GM19025 (cell line): ENCODE measurements around the gene BCAT1.
"Not testable (repeated sequence)": the region's sequence is repeated elsewhere in the genome, so short reads cannot be mapped to it uniquely, and the experiment has no call there.

Experiments used
- ATAC-seq: cut with Tn5 transposase; IDR thresholded peaks from one replicate; pipeline ENCODE4 v1.9.1; 2021; ENCODE audit warnings: mild to moderate bottlenecking, low read depth, moderate library complexity; ENCODE audit not compliant: unreplicated experiment

Gene BCAT1

DNA sequence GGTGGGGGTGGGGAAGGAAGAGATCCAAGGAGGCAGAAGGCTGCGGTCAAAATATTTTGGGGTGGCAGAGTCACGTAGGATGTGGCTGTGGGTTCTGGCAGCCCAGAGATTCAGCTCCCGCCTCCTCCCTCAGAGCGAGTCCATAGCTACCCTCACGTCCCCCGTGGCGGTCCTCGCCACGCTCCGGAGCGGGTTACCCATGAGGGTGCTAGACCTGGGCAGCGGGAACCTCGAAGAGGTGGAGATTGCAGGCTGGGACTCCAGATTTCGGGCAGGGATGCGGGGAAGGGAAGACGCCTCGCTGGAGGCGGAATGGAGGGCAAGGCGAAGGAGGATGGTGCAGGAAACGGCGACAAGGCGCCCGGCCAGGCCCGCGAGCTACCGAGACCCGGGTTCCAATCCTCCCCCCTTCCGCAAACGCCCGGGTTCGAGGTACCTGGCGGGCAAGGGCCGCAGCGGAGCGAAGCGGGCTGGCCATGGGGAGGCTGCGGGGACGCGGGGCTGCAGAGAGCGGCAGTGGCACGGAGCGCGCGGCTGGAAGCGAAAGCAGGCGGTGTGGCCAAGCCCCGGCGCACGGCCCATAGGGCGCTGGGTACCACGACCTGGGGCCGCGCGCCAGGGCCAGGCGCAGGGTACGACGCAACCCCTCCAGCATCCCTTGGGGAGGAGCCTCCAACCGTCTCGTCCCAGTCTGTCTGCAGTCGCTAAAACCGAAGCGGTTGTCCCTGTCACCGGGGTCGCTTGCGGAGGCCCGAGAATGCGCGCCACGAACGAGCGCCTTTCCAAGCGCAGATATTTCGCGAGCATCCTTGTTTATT lies 46.2 kb downstream of the BCAT1 start:
- ATAC-seq: peak; percentile 60

DNA sequence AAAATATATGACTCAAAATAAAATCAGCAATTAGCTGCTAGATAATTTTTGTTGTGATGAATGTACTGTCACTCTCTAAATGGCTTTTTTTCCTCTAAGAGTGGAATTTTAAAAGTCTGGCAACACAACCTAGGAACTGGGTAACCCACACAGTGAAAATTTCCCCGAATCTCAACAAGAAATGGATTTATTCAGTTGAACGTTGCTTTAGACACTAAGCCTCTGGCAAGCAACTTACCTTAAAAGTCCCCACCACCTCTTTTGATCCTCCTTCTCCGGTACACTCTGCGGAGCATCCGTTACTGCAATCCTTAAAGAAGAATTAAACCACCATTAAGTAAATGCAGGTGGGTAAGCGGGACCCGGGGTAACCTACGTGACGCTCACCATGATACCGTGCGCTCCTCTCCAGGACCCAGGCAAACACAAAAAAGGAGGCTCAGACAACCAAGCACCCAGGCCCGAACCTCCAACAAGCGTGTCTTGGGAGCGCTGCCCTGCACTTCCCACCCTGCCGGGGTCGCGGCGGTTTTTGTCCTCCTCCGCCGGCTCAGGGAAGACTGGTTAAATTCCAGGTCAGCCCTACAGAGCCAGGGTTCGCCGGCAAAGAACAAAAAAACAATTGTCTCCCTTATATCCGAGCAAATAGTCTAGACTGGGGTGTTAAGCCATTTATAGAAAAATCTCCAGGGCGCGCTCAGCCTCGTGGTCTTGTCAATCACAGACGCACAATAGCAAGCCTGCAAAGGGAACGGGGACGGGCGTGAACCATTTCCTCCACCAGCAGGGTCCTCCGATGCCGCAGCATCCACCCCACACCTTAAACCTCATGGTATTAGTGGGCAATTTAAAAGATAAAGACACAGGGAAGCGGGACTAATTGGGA lies 47.1 kb downstream of the BCAT1 start:
- no peak for ATAC-seq

DNA sequence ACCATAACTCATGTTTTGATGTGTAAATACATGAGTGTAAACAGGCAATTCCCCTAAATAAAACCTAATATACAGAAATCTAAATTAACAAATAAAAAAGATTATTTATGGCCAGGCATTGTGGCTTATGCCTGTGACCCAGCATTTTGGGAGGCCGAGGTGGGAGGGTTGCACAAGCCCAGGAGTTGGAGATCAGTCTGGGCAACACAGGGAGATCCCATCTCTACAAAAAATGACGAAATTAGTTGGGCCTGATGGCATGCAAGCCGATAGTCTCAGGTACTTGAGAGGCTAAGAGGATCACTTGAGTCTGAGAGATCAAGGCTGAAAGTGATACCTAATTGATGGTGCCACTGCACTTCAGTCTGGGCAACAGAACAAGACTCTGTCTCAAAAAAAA lies 48.7 kb downstream of the BCAT1 start:
- ATAC-seq: no peak

DNA sequence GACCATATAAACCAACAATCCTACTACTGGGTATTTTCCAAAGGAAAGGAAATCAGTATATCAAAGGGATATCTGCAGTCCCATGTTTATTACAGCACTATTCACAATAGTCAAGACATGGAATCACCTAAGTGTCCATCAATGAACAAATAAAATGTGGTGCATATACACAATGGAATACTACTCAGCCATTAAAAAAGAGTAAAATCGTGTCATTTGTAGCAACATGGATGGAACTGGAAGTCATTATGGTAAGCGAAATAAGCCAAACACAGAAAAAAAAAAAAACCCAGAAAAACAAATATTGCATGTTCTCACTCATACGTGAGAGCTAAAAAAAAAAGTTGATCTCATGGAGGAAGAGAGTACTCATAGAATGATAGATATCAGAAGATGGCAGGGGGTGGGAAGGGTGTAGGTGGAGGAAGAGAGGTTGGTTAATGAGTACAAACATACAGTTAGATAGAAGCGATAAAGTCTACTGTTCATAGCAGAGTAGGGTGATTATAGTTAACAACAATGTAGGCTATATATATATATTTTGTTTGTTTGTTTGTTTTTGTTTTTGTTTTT lies 49.3 kb downstream of the BCAT1 start:
- no peak for ATAC-seq

DNA sequence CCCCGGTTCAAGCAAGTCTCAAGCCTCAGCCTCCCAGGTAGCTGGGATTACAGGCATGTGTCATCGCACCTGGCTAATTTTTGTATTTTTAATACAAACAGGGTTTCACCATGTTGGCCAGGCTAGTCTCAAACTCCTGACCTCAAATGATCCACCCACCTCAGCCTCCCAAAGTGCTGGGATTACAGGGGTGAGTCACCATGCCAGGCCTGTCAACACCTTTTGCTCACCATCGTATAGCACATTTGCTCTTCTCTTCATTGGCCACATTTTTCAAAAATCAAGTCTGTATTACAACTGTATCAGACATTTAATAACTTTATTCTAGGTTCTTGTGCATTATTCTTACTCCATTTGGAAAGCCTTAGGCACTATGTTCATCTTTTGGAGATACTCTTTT lies 50.3 kb downstream of the BCAT1 start:
- no peak for ATAC-seq

DNA sequence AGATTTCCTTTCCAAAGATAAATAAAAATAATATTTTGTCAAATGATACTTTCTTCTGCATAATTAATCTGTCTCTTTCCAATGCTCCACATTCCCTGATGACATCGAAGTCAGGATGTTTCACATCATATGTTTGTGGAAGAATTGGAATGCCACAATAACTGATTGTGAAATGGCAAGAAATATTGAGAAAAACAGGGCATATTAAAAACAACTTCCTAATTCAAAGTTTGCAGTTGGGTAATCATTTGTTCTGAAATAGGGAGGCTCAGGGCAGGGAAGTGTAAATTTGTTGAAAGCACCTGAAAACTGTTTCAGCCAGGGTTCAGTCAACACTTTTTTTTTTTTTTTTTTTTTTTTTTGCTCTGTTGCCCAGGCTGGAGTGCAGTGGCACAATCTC lies 50.7 kb downstream of the BCAT1 start:
- no peak for ATAC-seq

DNA sequence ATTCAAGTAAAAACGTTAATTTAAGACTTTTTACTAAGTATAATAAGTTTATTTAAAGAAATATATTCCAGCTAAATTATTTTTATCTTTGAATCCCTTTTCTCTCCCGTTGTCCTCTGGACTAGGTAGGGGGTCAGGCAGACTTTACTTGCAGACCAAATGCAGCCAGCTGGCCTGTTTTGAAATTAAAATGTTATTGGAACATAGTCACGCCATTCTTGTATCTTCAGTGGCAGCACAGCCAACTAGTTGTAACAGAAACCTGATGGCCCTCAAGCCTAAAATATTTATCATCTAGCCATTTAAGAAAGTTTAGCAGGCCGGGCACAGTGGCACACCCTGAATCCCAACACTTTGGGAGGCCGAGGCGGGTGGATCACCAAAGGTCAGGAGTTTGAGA lies 52.7 kb downstream of the BCAT1 start:
- ATAC-seq: no peak

DNA sequence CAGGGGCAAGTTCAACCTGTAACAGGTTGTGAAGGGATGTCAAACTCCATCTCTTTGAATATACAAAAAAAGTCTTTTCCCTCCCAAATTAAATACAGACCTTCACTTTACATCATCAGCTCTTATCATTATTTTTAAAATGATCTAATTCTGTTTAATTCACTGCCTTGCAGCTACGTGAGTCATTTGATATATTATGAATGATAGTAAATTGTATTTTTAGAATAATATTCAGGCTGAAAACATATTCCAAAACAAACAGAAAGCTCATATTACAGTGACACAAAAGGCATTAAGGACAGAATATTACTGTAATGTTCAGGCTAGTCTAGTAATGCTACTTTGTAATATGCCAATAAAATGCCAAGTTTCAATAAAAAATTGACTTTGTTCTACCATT lies 53.3 kb downstream of the BCAT1 start:
- ATAC-seq: no peak

DNA sequence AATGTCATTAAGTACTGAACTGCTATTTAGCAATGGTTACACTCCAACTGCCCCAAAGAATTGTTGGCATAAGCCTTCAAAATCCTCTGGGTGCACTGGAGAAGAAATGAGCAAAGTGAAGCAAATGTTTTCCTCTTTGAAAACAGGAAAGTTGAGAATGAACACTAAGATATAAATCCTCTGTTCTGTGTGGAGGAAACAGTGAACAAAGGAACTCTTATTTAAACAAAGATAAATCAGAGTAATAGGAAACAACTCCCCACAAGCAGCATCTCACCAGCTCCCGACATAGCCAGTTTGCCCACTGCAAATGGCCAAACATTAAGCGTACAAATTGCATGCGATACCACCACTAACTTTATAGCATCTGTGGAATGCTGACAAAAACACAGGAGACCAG lies 54.0 kb downstream of the BCAT1 start:
- ATAC-seq: no peak

DNA sequence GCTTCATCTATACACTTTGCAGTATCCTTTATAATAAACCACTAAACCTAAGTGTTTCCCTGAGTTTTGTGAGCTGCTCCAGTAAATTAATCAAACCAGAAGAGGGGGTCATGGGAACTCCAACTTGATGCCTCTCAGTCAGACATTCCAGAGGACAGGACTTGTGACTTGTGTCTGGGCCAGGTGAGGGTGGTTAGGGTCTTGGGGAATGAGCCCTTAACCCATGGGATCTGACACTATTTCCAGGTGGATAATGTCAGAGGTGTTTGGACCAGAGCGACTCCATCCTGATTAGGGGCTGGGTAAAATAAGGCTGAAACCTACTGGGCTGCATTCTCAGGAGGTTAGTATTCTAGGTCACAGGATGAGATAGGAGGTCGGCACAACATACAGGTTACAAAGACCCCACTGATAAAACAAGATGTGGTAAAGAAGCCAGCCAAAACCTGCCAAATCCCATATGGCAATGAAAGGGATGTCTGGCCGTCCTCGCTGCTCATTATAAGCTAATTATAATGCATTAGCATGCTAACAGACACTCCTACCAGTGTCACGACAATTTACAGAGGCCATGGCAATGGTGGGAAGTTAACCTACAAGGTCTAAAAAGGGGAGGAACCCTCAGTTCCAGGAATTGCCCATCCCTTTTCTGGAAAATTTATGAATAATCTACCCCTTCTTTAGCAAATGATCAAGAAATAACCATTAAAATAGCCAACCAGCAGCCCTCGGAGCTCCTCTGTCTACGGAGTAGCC lies 58.7 kb downstream of the BCAT1 start:
- no peak for ATAC-seq

DNA sequence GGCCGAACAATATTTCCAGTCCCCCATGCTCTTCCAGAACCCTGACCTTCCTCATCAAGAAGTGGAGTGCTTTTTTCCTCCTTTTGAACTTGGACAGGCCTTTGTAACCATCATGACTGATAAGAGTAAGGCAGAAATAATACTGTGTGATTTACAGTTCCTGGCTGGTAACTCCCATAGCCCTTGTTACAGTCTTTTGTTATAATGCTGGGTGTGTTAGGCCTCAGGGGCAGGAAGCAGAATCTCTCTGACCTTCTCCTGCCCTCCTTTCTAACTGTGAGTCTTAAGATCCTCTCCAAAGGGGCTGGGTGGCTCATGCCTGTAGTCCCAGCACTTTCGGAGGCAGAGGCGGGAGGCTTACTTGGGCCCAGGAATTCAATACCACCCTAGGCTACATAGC lies 59.5 kb downstream of the BCAT1 start:
- ATAC-seq: no peak

DNA sequence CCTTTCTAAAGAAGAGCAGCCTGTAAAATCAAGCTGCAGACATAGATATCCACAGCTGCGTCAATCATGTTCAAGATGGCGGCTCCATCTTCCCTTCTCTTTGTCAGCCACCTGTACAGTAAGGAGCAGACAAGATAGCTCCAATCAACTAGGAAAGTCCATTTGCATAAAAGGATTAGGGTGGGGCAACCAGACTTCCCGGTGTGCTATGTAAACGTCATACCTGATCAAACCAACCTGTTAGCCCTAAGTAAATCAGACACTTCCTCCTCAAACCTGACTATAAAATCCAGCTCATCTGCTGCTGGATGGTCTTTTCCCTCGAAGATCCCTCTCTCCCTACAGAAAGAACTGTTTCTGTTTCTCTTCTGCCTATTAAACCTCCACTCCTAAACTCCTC lies 60.1 kb downstream of the BCAT1 start:
- no peak for ATAC-seq

DNA sequence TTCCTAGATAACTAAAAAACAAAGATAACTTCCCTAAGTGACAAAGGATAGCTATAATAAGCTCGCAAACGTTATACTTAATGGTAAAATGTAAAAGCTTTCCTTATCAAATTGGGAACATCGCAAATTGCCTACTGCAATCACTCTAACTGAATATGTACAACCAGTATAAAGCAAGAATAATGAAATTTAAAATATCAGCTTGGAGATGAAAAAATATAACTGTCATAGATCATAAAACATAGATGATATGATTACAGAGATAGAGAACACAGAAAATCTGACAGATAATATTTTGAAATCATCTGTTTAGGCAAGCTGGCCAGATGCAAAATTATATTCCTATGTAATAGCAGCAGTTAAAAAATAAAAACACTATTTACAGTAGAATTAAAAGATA lies 64.0 kb downstream of the BCAT1 start:
- ATAC-seq: no peak

DNA sequence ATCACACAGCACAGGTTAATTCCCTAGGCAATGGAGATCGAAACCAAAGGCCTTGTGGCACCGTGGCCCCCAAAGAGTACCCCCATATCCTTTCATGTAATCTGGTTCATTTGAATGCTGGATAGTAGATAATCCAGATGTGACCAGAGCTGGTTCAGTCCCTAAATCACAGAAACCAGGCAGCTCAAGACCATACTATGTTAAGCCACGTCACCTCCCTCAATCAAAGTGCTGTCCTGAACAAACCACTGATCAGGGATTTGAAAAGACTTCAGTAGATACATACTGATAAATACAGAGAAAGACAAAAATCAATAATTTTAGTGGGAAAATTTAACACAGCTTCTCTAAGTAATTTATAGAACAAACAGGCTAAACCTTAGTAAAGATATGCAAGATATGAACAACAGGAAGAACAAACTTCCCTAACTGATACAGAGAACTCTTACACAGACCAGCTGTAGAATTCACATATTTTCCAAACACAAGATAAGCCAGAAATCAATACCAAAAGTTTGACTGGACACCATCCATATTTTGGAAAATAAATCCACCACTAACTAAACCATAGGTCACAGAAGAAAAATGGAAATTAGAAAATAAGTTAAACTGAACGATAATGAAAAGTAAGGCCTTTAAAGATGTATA lies 67.1 kb downstream of the BCAT1 start:
- no peak for ATAC-seq

DNA sequence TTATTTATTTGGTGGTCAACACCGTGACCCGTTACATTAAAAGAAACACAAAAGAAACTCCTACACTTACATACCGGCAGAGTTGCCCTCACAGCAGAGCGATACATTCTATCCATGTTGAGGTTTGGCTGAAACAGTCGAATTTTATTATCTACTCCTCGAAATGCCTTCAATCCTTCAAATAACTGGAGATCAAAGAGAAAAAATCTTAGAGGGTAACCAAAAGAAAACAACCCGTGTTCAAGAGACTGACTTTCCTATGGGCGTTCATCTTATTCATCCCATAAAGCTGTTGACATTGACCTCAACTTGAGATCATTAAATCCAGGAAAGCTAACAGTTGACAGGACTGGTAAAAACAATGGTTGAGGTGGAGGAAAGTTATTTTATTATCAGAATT lies 67.7 kb downstream of the BCAT1 start:
- ATAC-seq: no peak

DNA sequence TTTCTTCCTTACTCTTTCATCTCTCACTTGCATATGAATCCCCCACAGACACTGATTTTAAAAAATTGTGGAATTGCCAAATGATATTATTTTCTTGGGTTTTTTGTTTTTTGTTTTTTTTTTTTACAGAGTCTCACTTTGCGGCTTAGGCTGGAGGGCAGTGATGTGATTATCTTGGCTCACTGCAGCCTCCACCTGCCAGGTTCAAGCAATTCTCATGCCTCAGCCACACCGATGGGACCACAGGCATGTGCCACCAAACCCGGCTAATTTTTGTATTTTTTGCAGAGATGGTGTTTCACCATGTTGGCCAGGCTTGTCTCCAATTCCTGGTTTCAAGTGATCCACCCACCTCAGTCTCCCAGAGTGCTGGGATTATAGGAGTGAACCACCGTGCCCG lies 68.2 kb downstream of the BCAT1 start:
- no peak for ATAC-seq

DNA sequence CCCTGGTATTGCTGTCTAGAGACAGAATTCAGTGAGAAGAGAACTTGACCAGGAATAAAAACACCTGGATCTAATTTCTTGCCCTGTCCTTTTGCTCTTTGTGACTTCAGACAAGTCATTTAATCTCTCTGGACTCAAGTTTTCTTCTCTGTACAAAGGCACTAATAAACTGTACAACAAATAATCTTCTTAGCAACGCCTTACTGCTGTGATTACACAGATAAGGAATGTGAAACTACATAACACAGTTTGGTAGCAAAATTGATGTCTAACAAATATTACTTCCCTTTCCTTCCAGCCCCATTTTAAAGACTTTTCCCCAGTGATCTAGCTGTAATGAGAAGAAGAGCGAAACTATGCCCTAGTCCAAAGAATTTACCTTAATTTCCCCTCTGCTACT lies 69.3 kb downstream of the BCAT1 start:
- no peak for ATAC-seq

DNA sequence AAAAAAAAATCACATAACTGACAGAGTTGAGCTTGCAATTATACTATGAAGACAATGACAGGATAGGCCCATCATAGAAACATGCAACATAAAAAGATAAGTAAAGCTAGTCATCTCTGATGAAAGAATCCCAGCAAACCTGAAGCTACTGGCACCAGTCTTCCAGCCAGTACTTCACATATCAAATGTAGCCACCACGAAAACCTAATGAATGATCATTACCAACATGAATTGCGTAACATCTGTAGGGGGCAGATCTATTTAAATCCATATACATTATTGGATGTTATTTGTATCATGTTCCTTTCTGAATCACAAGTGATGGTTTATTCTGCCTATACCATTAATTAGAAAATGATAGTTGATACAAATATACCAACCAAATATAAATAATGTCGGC lies 73.9 kb downstream of the BCAT1 start:
- ATAC-seq: no peak

DNA sequence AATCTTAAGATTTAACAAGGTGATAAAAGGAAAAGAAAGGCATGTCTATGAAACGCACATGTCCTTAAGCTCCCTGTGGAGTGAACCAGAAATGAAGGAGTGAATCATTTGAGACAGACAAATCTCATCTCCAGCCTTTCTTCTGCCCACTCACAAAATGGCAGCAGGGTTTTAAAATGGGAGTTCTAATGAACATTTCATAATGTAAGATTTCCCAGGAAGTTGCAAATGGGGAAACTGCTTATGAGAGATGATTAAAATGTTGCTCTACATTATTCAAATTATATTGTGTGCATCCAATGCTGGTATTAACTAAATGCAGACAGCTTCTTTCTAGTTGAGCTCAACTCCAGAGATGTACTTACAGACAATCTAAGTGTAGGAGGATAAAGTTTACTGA lies 76.7 kb downstream of the BCAT1 start:
- no peak for ATAC-seq

DNA sequence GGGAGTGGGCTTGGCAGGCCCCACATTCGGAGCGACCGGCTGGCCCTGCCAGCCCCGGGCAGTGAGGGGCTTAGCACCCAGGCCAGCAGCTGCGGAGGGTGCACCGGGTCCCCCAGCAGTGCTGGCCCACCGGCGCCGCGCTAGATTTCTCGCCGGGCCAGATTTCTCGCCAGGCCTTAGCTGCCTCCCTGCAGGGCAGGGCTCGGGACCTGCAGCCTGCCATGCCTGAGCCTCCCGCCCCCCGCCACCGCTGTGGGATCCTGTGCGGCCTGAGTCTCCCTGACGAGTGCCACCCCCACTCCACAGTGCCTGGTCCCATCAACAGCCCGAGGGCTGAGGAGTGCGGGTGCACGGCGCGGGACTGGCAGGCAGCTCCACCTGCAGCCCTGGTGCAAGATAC lies 82.8 kb downstream of the BCAT1 start:
- not testable (repeated sequence) for ATAC-seq
